GM13977 (cell line): ENCODE data around the gene F2RL3.
"Not testable (repeated sequence)": the region's sequence is repeated elsewhere in the genome, so short reads cannot be mapped to it uniquely, and the experiment has no call there.

Experiments
- DNase-seq: peaks from one replicate; pipeline ENCODE4 v3.0.0; 2012; ENCODE audit warnings: low spot score
- in situ Hi-C: fragments of 300-500 bp; cut with MboI; formaldehyde crosslinking; loops from one replicate; pipeline ENCODE4 v1.12.0; 2022; ENCODE audit warnings: low sequenced_read_pairs, low pct_unique_long_range_greater_than_20kb, mixed read lengths, inconsistent platforms; ENCODE audit not compliant: unreplicated experiment
- TF ChIP-seq, protein P1 (sequence below): IDR thresholded peaks from 2 replicates; pipeline ENCODE4 v1.5.1; 2012; ENCODE audit warnings: mild to moderate bottlenecking, control low read depth; ENCODE audit not compliant: insufficient read depth; ENCODE audit errors: extremely low read depth, missing control alignments

The F2RL3 gene

DNA sequence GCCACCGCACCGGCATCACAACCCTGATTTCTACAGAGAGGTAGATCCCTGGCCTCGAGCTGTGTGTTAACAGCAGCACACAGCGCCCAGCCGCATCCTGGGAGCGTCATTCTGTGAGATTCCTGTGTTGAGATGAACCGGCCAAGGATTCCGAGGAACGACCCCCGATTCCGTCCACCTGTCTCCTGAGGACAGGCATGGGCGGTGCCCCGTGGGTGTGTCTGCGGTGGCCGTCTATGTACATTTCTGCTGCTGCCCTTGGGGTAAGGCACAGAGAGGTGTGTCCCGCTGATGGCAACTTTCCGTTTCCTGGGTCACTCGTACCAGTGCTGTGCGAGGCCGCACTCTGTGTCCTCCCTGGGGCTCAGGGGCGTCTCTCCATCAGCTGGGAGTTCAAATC is 16.1 kb upstream of the F2RL3 start:
- in situ Hi-C loops, result no loop called here
- TF ChIP-seq, protein P1, sequence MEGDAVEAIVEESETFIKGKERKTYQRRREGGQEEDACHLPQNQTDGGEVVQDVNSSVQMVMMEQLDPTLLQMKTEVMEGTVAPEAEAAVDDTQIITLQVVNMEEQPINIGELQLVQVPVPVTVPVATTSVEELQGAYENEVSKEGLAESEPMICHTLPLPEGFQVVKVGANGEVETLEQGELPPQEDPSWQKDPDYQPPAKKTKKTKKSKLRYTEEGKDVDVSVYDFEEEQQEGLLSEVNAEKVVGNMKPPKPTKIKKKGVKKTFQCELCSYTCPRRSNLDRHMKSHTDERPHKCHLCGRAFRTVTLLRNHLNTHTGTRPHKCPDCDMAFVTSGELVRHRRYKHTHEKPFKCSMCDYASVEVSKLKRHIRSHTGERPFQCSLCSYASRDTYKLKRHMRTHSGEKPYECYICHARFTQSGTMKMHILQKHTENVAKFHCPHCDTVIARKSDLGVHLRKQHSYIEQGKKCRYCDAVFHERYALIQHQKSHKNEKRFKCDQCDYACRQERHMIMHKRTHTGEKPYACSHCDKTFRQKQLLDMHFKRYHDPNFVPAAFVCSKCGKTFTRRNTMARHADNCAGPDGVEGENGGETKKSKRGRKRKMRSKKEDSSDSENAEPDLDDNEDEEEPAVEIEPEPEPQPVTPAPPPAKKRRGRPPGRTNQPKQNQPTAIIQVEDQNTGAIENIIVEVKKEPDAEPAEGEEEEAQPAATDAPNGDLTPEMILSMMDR, result no peak
- no peak for DNase-seq

DNA sequence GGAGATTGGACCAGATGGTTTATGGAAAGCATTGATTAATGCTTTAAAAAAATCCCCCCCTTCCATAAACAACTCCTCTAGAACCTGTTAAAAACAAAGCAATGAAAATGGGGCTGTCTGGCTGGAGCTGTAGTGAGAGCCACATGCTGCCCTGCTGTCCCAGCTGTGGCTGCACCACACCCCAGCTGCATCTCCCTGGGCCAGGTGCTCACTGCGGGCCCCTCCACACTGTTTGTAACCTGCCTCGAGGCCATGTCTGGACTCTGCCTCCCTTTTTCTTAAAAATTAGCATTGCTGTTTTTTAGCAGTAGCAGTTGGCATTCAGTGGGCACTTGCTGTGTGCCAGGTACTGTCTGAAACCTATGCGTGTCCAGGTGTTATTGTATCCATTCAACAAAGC is 15.2 kb upstream of the F2RL3 start:
- DNase-seq, result no peak
- TF ChIP-seq, protein P1, result no peak
- in situ Hi-C loops, result no loop called here

DNA sequence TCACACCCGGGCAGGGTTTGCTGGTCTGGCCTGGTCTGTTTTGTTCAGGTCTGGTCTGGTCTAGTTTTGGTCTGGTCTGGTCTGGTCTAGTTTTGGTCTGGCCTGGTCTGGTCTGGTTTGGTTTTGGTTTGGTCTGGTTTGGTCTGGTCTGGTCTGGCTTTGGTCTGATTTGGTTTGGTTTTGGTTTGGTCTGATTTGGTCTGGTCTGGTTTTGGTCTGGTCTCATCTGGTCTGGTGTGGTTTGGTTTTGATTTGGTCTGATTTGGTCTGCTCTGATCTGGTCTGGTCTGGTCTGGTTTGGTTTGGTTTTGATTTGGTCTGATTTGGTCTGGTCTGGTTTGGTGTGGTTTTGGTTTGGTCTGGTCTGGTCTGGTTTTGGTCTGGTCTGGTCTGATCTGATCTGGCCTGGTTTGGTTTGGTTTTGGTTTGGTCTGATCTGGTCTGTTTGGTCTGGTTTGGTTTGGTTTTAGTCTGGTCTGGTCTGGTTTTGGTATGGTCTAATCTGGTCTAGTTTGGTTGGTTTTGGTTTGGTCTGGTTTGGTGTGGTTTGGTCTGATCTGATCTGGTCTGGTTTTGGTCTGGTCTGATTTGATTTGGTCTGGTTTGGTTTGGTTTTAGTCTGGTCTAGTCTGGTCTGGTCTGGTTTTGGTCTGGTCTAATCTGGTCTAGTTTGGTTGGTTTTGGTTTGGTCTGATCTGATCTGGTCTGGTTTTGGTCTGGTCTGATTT is 14.4 kb upstream of the F2RL3 start:
- DNase-seq, result no peak
- in situ Hi-C loops, result no loop called here
- TF ChIP-seq, protein P1, result no peak

DNA sequence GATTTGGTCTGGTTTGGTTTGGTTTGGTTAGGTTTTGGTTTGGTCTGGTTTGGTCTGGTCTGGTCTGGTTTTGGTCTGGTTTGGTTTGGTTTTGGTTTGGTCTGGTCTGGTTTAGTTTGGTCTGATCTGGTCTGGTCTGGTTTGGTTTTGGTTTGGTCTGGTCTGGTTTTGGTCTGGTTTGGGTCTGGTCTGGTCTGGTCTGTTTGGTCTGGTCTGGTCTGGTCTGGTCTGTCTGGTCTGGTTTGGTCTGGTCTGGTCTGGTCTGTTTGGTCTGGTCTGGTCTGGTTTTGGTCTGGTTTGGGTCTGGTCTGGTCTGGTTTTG is 13.9 kb upstream of the F2RL3 start:
- DNase-seq, in situ Hi-C loops: not testable (repeated sequence)

GRCh38 chr19:16875584-16876555 is 12.9 kb upstream of the F2RL3 start:
- TF ChIP-seq, protein P1, result no peak
- no peak for DNase-seq
- in situ Hi-C loops, result no loop called here

DNA sequence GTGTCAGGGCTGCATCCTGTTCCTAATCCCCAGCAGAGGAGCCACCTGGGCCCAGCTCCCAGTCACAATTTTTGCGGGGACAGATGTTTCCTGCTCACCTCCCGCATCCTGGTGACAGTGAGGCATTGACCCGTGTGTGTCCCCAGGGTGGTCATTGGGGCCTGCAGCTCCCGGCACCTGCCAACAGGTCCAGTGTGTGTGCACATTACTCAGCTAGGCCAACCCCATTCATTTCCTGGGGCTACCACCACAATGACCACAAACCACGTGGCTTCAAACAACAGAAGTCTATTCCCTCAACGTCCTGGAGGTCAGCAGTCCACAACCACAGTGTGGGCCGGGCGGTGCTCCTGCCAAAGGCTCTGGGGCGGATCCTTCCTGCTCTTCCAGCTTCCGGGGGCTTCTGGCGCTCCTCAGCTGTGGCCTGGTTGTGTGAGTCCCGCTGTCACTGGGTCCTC is 11.9 kb upstream of the F2RL3 start:
- no peak for DNase-seq
- TF ChIP-seq, protein P1, result no peak
- in situ Hi-C loops, result no loop called here

DNA sequence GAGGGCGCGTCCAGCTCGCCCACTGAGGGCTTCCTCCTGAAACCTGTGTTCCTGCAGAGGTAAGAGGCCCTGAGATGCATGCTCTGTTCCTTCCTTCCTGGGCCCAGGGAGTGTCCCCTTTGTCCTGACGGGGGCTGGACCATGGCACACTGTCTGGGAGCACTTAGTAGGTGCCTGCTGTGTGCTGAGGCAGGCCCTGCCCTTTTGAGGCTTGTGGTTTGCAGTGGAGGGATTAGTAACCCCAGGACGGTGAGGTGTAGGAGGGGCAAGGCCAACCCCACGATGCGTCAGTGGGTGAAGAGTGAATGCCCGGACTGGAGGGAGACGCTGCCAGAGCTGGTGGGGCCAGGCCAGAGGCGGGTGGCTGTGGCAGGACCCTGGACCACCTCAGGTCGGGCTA is 11.2 kb upstream of the F2RL3 start:
- no peak for DNase-seq
- TF ChIP-seq, protein P1, result no peak
- in situ Hi-C loops, result no loop called here
